Measurements from ENCODE around the gene GABPB2. TPM values are rescaled to one million over a fixed set of nuclear protein-coding genes. Genes with fewer than 3 reads are reported as not detected.

The GABPB2 gene
- total RNA-seq, 1 experiment from 2014 or later: 8.1 TPM

- TF ChIP-seq POLR2AphosphoS5 (IDR thresholded peaks at IDR 0.05; ENCODE audit: low read depth, low read length): no peak
- TF ChIP-seq, protein P1, sequence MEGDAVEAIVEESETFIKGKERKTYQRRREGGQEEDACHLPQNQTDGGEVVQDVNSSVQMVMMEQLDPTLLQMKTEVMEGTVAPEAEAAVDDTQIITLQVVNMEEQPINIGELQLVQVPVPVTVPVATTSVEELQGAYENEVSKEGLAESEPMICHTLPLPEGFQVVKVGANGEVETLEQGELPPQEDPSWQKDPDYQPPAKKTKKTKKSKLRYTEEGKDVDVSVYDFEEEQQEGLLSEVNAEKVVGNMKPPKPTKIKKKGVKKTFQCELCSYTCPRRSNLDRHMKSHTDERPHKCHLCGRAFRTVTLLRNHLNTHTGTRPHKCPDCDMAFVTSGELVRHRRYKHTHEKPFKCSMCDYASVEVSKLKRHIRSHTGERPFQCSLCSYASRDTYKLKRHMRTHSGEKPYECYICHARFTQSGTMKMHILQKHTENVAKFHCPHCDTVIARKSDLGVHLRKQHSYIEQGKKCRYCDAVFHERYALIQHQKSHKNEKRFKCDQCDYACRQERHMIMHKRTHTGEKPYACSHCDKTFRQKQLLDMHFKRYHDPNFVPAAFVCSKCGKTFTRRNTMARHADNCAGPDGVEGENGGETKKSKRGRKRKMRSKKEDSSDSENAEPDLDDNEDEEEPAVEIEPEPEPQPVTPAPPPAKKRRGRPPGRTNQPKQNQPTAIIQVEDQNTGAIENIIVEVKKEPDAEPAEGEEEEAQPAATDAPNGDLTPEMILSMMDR (IDR thresholded peaks at IDR 0.05): no peak
- TF ChIP-seq TCF7L2 (IDR thresholded peaks at IDR 0.05; ENCODE audit: low read depth, low read length): no peak
- TF ChIP-seq, protein P2, sequence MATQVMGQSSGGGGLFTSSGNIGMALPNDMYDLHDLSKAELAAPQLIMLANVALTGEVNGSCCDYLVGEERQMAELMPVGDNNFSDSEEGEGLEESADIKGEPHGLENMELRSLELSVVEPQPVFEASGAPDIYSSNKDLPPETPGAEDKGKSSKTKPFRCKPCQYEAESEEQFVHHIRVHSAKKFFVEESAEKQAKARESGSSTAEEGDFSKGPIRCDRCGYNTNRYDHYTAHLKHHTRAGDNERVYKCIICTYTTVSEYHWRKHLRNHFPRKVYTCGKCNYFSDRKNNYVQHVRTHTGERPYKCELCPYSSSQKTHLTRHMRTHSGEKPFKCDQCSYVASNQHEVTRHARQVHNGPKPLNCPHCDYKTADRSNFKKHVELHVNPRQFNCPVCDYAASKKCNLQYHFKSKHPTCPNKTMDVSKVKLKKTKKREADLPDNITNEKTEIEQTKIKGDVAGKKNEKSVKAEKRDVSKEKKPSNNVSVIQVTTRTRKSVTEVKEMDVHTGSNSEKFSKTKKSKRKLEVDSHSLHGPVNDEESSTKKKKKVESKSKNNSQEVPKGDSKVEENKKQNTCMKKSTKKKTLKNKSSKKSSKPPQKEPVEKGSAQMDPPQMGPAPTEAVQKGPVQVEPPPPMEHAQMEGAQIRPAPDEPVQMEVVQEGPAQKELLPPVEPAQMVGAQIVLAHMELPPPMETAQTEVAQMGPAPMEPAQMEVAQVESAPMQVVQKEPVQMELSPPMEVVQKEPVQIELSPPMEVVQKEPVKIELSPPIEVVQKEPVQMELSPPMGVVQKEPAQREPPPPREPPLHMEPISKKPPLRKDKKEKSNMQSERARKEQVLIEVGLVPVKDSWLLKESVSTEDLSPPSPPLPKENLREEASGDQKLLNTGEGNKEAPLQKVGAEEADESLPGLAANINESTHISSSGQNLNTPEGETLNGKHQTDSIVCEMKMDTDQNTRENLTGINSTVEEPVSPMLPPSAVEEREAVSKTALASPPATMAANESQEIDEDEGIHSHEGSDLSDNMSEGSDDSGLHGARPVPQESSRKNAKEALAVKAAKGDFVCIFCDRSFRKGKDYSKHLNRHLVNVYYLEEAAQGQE (IDR thresholded peaks at IDR 0.05; ENCODE audit: insufficient read depth in 1 of 2, low read depth in 2 of 2, low read length in 1 of 2): no peak
- no peak for TF ChIP-seq SIN3A (IDR thresholded peaks at IDR 0.05; ENCODE audit: borderline replicate concordance, insufficient read depth, low read depth, low read length)
- ChIA-PET CTCF (no interaction called here), POLR2A (interaction anchor here (0.6 to 0.7 kb wide), 2 partner anchors 8 to 15 kb away, joined by 5 to 9 read pairs; no protein-coding TSS in a partner anchor)
- Histone ChIP-seq H3K9me3 (ENCODE audit: control insufficient read depth, insufficient read depth, low read depth, low read length) (no peaks in the 10 kb centered on the region), H3K27ac (ENCODE audit: low read length) (peak overlapping the region; percentile 97), H3K27me3 (ENCODE audit: control insufficient read depth, insufficient read depth, low read length) (no peaks in the 10 kb centered on the region), H3K4me3 (ENCODE audit: low read depth in 2 of 2, low read length in 2 of 2) (peak overlapping the region; percentile 94 to 99), H3K36me3 (ENCODE audit: control insufficient read depth, insufficient read depth, low read length) (no peaks in the 10 kb centered on the region), H3K4me1 (ENCODE audit: control insufficient read depth, insufficient read depth, low read length) (peaks cover 13% of the 10 kb centered on the region)
- DNase-seq (ENCODE audit: low read depth, low spot score) (no peak), ATAC-seq (no peak)
- intact Hi-C loops (cut with micrococcal nuclease; ENCODE audit: unreplicated experiment): no loop called here
- no TSS peak for BruUV-seq (replicated peaks)
- in situ Hi-C loops (cut with HindIII; ENCODE audit: low pct_unique_long_range_greater_than_20kb, low sequenced_read_pairs): no loop called here
Measured at GRCh38 chr1:151061704-151062103, 8.9 kb upstream of the GABPB2 start.

DNA sequence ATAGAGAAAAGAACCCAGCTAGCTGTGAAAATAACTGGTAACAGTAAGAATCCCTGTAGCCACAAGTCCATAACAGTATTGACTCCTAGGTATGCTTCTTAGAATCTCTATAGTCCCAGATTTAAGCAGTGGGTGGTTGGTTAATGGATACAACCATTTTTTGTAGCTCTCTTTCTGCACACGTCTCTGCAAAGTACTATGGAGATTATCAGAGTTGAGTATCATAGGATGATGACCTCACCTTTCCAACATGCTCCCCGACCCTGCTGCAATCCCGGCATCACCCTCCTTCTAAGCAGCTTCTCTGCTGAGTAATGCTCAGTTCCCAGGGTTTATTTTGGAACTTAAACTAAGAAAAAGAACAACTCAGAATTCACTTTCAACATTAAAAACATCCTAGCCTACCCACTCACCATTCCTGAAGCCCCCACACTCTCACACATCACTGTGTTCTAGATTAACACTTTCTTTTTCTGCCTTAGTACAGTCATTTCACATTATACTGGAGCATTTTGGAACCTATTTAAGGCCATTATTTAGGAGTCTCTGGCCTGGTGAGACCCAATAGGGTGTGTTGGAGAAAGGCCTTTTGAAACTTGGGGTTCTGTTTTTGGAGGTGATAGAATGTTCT is 7.7 kb upstream of the GABPB2 start:
- ATAC-seq (no peak), DNase-seq (ENCODE audit: low read depth, low spot score) (no peak)
- POLR2A ChIA-PET: interaction anchor here (0.7 kb wide), 1 partner anchor 9 kb away, joined by 5 read pairs; no protein-coding TSS in a partner anchor
- intact Hi-C loops (cut with micrococcal nuclease; ENCODE audit: unreplicated experiment): no loop called here
- Histone ChIP-seq H3K4me3 (ENCODE audit: low read depth in 2 of 2, low read length in 2 of 2) (no peak overlapping the region), H3K27me3 (ENCODE audit: control insufficient read depth, insufficient read depth, low read length) (no peaks in the 10 kb centered on the region), H3K27ac (ENCODE audit: low read length) (no peak overlapping the region), H3K4me1 (ENCODE audit: control insufficient read depth, insufficient read depth, low read length) (peaks cover 2% of the 10 kb centered on the region), H3K9me3 (ENCODE audit: control insufficient read depth, insufficient read depth, low read depth, low read length) (no peaks in the 10 kb centered on the region), H3K36me3 (ENCODE audit: control insufficient read depth, insufficient read depth, low read length) (no peaks in the 10 kb centered on the region)
- no TSS peak for BruUV-seq (replicated peaks)
- in situ Hi-C loops (cut with HindIII; ENCODE audit: low pct_unique_long_range_greater_than_20kb, low sequenced_read_pairs): no loop called here
- CTCF ChIA-PET: no interaction called here
- no peak for TF ChIP-seq SIN3A (IDR thresholded peaks at IDR 0.05; ENCODE audit: borderline replicate concordance, insufficient read depth, low read depth, low read length)
- no peak for TF ChIP-seq TCF7L2 (IDR thresholded peaks at IDR 0.05; ENCODE audit: low read depth, low read length)
- TF ChIP-seq POLR2AphosphoS5 (IDR thresholded peaks at IDR 0.05; ENCODE audit: low read depth, low read length): no peak
- TF ChIP-seq, protein P1 (IDR thresholded peaks at IDR 0.05): no peak
- TF ChIP-seq, protein P2 (IDR thresholded peaks at IDR 0.05; ENCODE audit: insufficient read depth in 1 of 2, low read depth in 2 of 2, low read length in 1 of 2): no peak

All from Panc1 (cell line).